Epithelial cell of alveolus of lung (primary cell): Measurements from ENCODE around the gene ASPDH. TPM values are rescaled to one million over a fixed set of nuclear protein-coding genes. Genes with fewer than 3 reads are reported as not detected.

ENCODE experiments used
- total RNA-seq: library from RNA; depleted of rRNA; stranded (reverse); fragments of >200 nt; gene quantifications from 2 replicates; pipeline ENCODE4 v1.2.1, GENCODE V29; 2015

Gene ASPDH
- not detected in 2 replicates for total RNA-seq

DNA sequence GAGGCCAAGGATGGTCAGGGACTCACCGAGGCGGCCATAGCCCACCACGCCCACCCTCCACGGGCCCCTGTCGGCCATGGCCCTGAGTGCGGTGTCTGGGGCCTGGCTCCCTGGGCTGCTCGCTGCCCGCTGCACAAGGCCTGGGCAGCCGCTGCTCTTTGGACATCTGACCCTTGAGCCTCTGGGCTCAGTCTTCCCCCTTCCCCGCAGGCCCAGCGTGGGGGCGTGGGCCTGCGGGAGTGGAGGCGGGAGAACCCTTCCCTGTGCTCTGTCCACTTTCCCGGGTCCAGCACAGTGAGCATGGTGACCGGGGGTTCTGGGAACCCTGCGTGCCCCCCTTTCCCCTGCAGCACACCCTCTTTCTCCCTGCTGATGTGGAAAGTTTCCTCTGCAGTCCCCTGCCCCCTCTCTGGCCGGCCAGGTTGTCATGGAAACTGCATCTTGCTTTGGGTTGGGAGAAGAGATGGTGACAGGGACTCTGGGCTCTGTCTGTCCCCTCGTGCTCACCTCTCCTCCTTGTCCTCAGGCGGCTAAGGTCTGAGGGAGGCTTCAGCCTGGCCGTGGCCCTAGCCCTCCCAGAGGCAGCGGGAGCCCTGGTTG lies at the start of gene ASPDH:
Gene ASPDH, minus strand, starts transcription at position 168 of the 600 bp plus-strand sequence. Its CDS starts 90 bp downstream, at position 78.

GRCh38 chr19:50511069-50511822 lies 2.5 kb downstream of the ASPDH start, which contains the start of gene JOSD2:
Gene JOSD2, minus strand, starts transcription at chr19:50511191. Its CDS starts 760 bp downstream, at chr19:50510431.

DNA sequence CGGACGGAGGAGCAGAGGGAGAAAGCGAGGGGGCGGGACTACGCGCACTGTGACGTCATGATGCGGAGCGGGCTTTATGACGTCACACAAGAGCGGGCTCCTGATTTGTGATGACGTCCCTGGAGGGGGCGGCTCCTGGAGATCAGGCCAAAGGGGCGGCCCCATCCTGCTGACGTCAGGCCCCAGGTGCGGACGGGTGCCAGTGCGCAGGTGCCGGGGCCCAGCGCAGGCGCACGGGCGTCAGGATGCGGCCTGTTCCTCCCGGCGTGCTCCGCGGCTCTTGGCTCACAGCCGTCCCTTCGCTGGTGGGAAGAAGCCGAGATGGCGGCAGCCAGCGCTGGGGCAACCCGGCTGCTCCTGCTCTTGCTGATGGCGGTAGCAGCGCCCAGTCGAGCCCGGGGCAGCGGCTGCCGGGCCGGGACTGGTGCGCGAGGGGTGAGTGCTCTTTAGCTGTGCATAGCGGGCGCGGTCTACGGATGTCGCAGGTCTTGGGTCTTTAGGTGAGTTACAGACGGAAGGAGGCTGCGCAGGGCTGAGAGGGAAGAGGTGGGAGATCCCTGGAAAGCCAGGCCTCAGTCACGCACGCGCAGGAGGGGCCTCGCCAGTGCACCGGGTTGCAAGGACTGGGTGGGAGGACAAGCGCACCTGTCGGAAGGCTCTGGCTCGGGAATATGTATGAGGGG lies 37.3 kb downstream of the ASPDH start, which contains the start of the genes EMC10 and GARIN5A:
Gene EMC10, plus strand, starts transcription at position 284 of the 683 bp plus-strand sequence. Its CDS starts 38 bp downstream, at position 322.
Gene GARIN5A, minus strand, starts transcription at position 625 of the 683 bp plus-strand sequence. Its CDS starts 460 bp downstream, at position 165.

Other genes with a start within 250 kb of the ASPDH start
- 0.08 and 0.26 TPM in 2 replicates for gene KCNC3, start 184.5 kb downstream of the ASPDH start, total RNA-seq
- 2.8 TPM in 1 of 2 replicates, not detected in the other for gene NAPSA, start 148.3 kb downstream of the ASPDH start, total RNA-seq
- 61.9 and 74.3 TPM in 2 replicates for gene NR1H2, start 137.5 kb downstream of the ASPDH start, total RNA-seq
- 25.5 and 33.4 TPM in 2 replicates for gene POLD1, start 129.6 kb downstream of the ASPDH start, total RNA-seq
- not detected in 2 replicates for gene SPIB, start 95.0 kb downstream of the ASPDH start, total RNA-seq
- 0.64 TPM in 1 of 2 replicates, not detected in the other for gene MYBPC2, start 81.0 kb downstream of the ASPDH start, total RNA-seq
- gene EMC10, start 37.4 kb downstream of the ASPDH start, total RNA-seq: 53.7 and 124 TPM in 2 replicates
- 0.24 and 0.52 TPM in 2 replicates for gene GARIN5A, start 37.1 kb downstream of the ASPDH start, total RNA-seq
- 57.5 and 61.9 TPM in 2 replicates for gene JOSD2, start 2.7 kb downstream of the ASPDH start, total RNA-seq
- 0.39 and 1.6 TPM in 2 replicates for gene LRRC4B, start 54.5 kb upstream of the ASPDH start, total RNA-seq
- 0.88 TPM in 1 of 2 replicates, not detected in the other for gene SYT3, start 126.0 kb upstream of the ASPDH start, total RNA-seq
- not detected in 2 replicates for gene C19orf81, start 135.5 kb upstream of the ASPDH start, total RNA-seq
- 6.7 and 7.8 TPM in 2 replicates for gene SHANK1, start 205.9 kb upstream of the ASPDH start, total RNA-seq
- 124 and 227 TPM in 2 replicates for gene CLEC11A, start 209.5 kb upstream of the ASPDH start, total RNA-seq